Lower leg skin (tissue), 3 donors: ENCODE measurements around the gene RAP1A.

Experiments
- POLR2A ChIP-seq, 2 donors: fragments of 450-650 bp; IDR thresholded peaks; one replicate each; pipeline ENCODE4 v1.6.1; 2016 to 2017; ENCODE audit warnings: antibody characterized with exemption in 2 of 2, mild to moderate bottlenecking in 1 of 2, moderate library complexity in 1 of 2
- TF ChIP-seq, protein P1 (sequence below), 3 donors: fragments of 450-650 bp; IDR thresholded peaks; one replicate each; pipeline ENCODE4 v1.5.1; 2016; ENCODE audit warnings: antibody characterized with exemption in 3 of 3, mild to moderate bottlenecking in 3 of 3, moderate library complexity in 2 of 3

DNA sequence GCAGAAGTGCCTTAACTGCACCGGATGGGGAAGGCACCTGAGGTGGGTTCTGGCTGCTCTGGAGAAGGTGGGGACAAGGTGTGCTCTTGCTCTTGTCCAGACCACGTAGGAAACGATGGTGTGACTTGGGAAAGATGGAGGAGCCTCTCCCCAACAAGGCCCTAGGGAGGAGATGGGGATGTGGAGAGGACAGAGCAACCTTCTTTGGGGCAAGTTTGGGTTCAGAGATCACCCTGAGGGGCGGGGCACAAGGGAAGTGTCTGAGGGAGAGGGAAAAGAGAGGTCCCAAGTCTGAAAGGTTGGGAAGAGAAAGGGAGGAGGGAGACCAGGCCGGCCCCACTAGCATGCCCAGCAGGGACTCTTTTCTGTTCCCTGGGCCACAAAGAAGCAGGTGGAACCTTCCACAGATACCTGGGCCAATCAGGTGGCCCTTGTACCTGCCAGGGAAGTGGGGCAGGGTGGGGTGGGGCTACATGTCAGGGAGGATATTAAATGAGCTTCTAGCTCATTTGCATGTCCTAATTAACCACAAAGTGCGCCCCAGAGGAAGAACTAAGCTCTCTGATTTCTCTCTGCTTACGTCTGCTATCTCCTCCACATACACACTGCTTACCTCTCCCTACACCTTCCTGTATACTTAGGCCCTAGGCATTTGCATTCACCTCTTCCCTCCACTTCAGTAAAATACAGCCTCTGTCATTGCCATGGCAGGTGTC is 103.7 kb downstream of the RAP1A start:
- TF ChIP-seq, protein P1, sequence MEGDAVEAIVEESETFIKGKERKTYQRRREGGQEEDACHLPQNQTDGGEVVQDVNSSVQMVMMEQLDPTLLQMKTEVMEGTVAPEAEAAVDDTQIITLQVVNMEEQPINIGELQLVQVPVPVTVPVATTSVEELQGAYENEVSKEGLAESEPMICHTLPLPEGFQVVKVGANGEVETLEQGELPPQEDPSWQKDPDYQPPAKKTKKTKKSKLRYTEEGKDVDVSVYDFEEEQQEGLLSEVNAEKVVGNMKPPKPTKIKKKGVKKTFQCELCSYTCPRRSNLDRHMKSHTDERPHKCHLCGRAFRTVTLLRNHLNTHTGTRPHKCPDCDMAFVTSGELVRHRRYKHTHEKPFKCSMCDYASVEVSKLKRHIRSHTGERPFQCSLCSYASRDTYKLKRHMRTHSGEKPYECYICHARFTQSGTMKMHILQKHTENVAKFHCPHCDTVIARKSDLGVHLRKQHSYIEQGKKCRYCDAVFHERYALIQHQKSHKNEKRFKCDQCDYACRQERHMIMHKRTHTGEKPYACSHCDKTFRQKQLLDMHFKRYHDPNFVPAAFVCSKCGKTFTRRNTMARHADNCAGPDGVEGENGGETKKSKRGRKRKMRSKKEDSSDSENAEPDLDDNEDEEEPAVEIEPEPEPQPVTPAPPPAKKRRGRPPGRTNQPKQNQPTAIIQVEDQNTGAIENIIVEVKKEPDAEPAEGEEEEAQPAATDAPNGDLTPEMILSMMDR (IDR thresholded peaks at IDR 0.05), result no peak
- TF ChIP-seq POLR2A (IDR thresholded peaks at IDR 0.05), result no peak
